Right atrium auricular region (tissue), 2 donors: ENCODE measurements around the gene KLHDC9. TPM values are rescaled to one million over a fixed set of nuclear protein-coding genes. Genes with fewer than 3 reads are reported as not detected.

Experiments used
- DNase-seq: peaks from one replicate; pipeline ENCODE4 v3.0.0-alpha.2; 2019; ENCODE audit warnings: low spot score
- H3K27ac ChIP-seq, 2 donors: fragments of 200-600 bp; sonication (generic); 1 replicate in 1 of 2; 2 replicates in 1 of 2; pipeline ENCODE4 v1.5.1; 2016 to 2019
- H3K27me3 ChIP-seq, 2 donors: fragments of 200-600 bp; sonication (generic); one replicate each; pipeline versions ENCODE4 v1.5.1 to v1.6.0; 2017 to 2019
- H3K36me3 ChIP-seq: fragments of 200-600 bp; sonication (generic); one replicate; pipeline ENCODE4 v1.5.1; 2016
- H3K4me1 ChIP-seq, 2 donors: fragments of 200-600 bp; sonication (generic); one replicate each; pipeline versions ENCODE4 v1.5.1 to v1.6.0; 2017 to 2019
- H3K4me3 ChIP-seq, 2 donors: fragments of 200-600 bp; sonication (generic); 1 replicate in 1 of 2; 2 replicates in 1 of 2; pipeline ENCODE4 v1.5.1; 2017 to 2019; ENCODE audit warnings: mild to moderate bottlenecking in 1 of 2, moderate library complexity in 1 of 2
- H3K9me3 ChIP-seq, 2 donors: fragments of 200-600 bp; sonication (generic); one replicate each; pipeline ENCODE4 v1.5.1; 2019
- CTCF ChIP-seq, 2 donors: fragments of 200-600 bp; sonication (generic); IDR thresholded peaks; one replicate each; pipeline ENCODE4 v1.5.1; 2019; ENCODE audit warnings: antibody characterized with exemption in 2 of 2
- total RNA-seq, 2 donors: library from RNA; depleted of rRNA; stranded (reverse); fragments of >200 nt; gene quantifications; one replicate each; pipeline ENCODE4 v1.1.0, GENCODE V29; 2016

Gene KLHDC9
- total RNA-seq, 2 donors from 2014 or later = 2.9 to 7.8 TPM

- Histone ChIP-seq H3K9me3 (no peaks in the 10 kb centered on the region), H3K27ac (no peak overlapping the region), H3K27me3 (no peaks in the 10 kb centered on the region), H3K36me3 (no peaks in the 10 kb centered on the region), H3K4me1 (no peaks in the 10 kb centered on the region), H3K4me3 (no peak overlapping the region)
- TF ChIP-seq CTCF (IDR thresholded peaks at IDR 0.05) = no peak
- no peak for DNase-seq
Measured at GRCh38 chr1:161090617-161091016, 7.5 kb upstream of the KLHDC9 start.

GRCh38 chr1:161091093-161091492 lies 7.1 kb upstream of the KLHDC9 start:
- H3K9me3 ChIP-seq = no peaks in the 10 kb centered on the region
- no peak for TF ChIP-seq CTCF (IDR thresholded peaks at IDR 0.05)
- DNase-seq = no peak

GRCh38 chr1:161091796-161092507 lies 6.2 kb upstream of the KLHDC9 start:
- no peak for TF ChIP-seq CTCF (IDR thresholded peaks at IDR 0.05)
- H3K36me3 ChIP-seq = no peaks in the 10 kb centered on the region
- no peak for DNase-seq

More at GRCh38 chr1:161091093-161091492, 7.1 kb upstream of the KLHDC9 start:
- H3K4me3 ChIP-seq = no peak overlapping the region
- H3K27me3 ChIP-seq = no peaks in the 10 kb centered on the region
- H3K4me1 ChIP-seq = no peaks in the 10 kb centered on the region
- H3K27ac ChIP-seq = no peak overlapping the region
- no peaks in the 10 kb centered on the region for H3K36me3 ChIP-seq

GRCh38 chr1:161092621-161093028 lies 5.5 kb upstream of the KLHDC9 start:
- H3K27ac ChIP-seq = no peak overlapping the region
- no peak for TF ChIP-seq CTCF (IDR thresholded peaks at IDR 0.05)
- no peak for DNase-seq
- H3K4me3 ChIP-seq = no peak overlapping the region
- no peaks in the 10 kb centered on the region for H3K9me3 ChIP-seq
- peaks cover 0 to 9% of the 10 kb centered on the region in 2 donors for H3K4me1 ChIP-seq
- H3K27me3 ChIP-seq = no peaks in the 10 kb centered on the region
- H3K36me3 ChIP-seq = no peaks in the 10 kb centered on the region

More at GRCh38 chr1:161091796-161092507, 6.2 kb upstream of the KLHDC9 start:
- H3K9me3 ChIP-seq = no peaks in the 10 kb centered on the region
- no peaks in the 10 kb centered on the region for H3K27me3 ChIP-seq
- H3K4me1 ChIP-seq = peaks cover 0 to 3% of the 10 kb centered on the region in 2 donors
- H3K4me3 ChIP-seq = no peak overlapping the region
- H3K27ac ChIP-seq = no peak overlapping the region

GRCh38 chr1:161094481-161094880 lies 3.7 kb upstream of the KLHDC9 start:
- Histone ChIP-seq H3K36me3 (no peaks in the 10 kb centered on the region), H3K27me3 (no peaks in the 10 kb centered on the region), H3K9me3 (no peaks in the 10 kb centered on the region), H3K27ac (no peak overlapping the region), H3K4me1 (peaks cover 0 to 23% of the 10 kb centered on the region in 2 donors), H3K4me3 (no peak overlapping the region)
- DNase-seq = no peak
- no peak for TF ChIP-seq CTCF (IDR thresholded peaks at IDR 0.05)

- TF ChIP-seq CTCF (IDR thresholded peaks at IDR 0.05) = no peak
- peaks cover 0 to 23% of the 10 kb centered on the region in 2 donors for H3K4me1 ChIP-seq
Measured at GRCh38 chr1:161095230-161095629, 2.9 kb upstream of the KLHDC9 start.

More at GRCh38 chr1:161095230-161095629, 2.9 kb upstream of the KLHDC9 start:
- no peak overlapping the region for H3K27ac ChIP-seq
- H3K9me3 ChIP-seq = no peaks in the 10 kb centered on the region
- H3K27me3 ChIP-seq = no peaks in the 10 kb centered on the region
- DNase-seq = no peak
- no peaks in the 10 kb centered on the region for H3K36me3 ChIP-seq
- no peak overlapping the region for H3K4me3 ChIP-seq
